Activated naive CD8-positive, alpha-beta T cell treated with anti-CD3 and anti-CD28 coated beads, Interleukin-2, amount 50 U/mL, for 24 hours (primary cell): Measurements from ENCODE around the gene GAS1.
A peak's percentile ranks its signal among the peaks of the same experiment; 100 is the strongest.

Experiments used
- ATAC-seq: fragments of 150-1000 bp; cut with Tn5 transposase; one replicate; pipeline ENCODE4 v1.10.0; 2021
- DNase-seq: peaks from one replicate; pipeline ENCODE4 v3.0.0; 2021
- H3K27ac Mint-ChIP-seq: one replicate; pipeline ENCODE4 v1.8.0; 2021; ENCODE audit warnings: mild to moderate bottlenecking, mixed read lengths
- H3K27me3 Mint-ChIP-seq: one replicate; pipeline ENCODE4 v1.8.0; 2021; ENCODE audit warnings: mixed read lengths
- H3K36me3 Mint-ChIP-seq: one replicate; pipeline ENCODE4 v1.8.0; 2021; ENCODE audit warnings: low read depth, mixed read lengths
- H3K4me1 Mint-ChIP-seq: one replicate; pipeline ENCODE4 v1.8.0; 2021; ENCODE audit warnings: mixed read lengths
- H3K4me3 Mint-ChIP-seq: one replicate; pipeline ENCODE4 v1.8.0; 2021; ENCODE audit warnings: mild to moderate bottlenecking, moderate library complexity, mixed read lengths
- H3K9me3 Mint-ChIP-seq: one replicate; pipeline ENCODE4 v1.8.0; 2021; ENCODE audit warnings: mixed read lengths

Gene GAS1

GRCh38 chr9:86947146-86948073, at the start of gene GAS1:
Gene GAS1, minus strand, starts transcription at chr9:86947506. Its CDS starts 727 bp downstream, at chr9:86946779.
- ATAC-seq, result peak; percentile 79
- Mint-ChIP-seq H3K36me3 (no peaks in the 10 kb centered on the region), H3K4me3 (peak within 1 kb of the TSS; percentile 78), H3K27me3 (peaks cover 28% of the 10 kb centered on the region), H3K9me3 (no peaks in the 10 kb centered on the region), H3K4me1 (peaks cover 16% of the 10 kb centered on the region), H3K27ac (no peak within 1 kb of the TSS)
- DNase-seq, result peak; percentile 54

- H3K27me3 Mint-ChIP-seq, result peaks cover 34% of the 10 kb centered on the region
- H3K27ac Mint-ChIP-seq, result no peak overlapping the region
- ATAC-seq (no peak), DNase-seq (no peak)
- no peaks in the 10 kb centered on the region for H3K36me3 Mint-ChIP-seq
- H3K4me1 Mint-ChIP-seq, result no peaks in the 10 kb centered on the region
- no peak overlapping the region for H3K4me3 Mint-ChIP-seq
- H3K9me3 Mint-ChIP-seq, result no peaks in the 10 kb centered on the region
Measured at GRCh38 chr9:86994231-86994630, 46.9 kb upstream of the GAS1 start.

GRCh38 chr9:86993830-86994229, 46.5 kb upstream of the GAS1 start:
- ATAC-seq, result no peak
- Mint-ChIP-seq H3K9me3 (no peaks in the 10 kb centered on the region), H3K4me1 (no peaks in the 10 kb centered on the region), H3K27me3 (peaks cover 35% of the 10 kb centered on the region), H3K36me3 (no peaks in the 10 kb centered on the region), H3K27ac (no peak overlapping the region), H3K4me3 (no peak overlapping the region)
- DNase-seq, result no peak

- Mint-ChIP-seq H3K4me1 (no peaks in the 10 kb centered on the region), H3K9me3 (no peaks in the 10 kb centered on the region), H3K27me3 (peaks cover 31% of the 10 kb centered on the region), H3K36me3 (no peaks in the 10 kb centered on the region), H3K27ac (no peak overlapping the region), H3K4me3 (no peak overlapping the region)
- DNase-seq (no peak), ATAC-seq (no peak)
Measured at GRCh38 chr9:86991077-86991476, 43.8 kb upstream of the GAS1 start.

- ATAC-seq, result no peak
- Mint-ChIP-seq H3K4me3 (no peak overlapping the region), H3K36me3 (no peaks in the 10 kb centered on the region), H3K27me3 (peaks cover 27% of the 10 kb centered on the region), H3K9me3 (no peaks in the 10 kb centered on the region), H3K4me1 (no peaks in the 10 kb centered on the region), H3K27ac (no peak overlapping the region)
- no peak for DNase-seq
Measured at GRCh38 chr9:86990290-86990689, 43.0 kb upstream of the GAS1 start.

GRCh38 chr9:86987900-86988299, 40.6 kb upstream of the GAS1 start:
- H3K4me3 Mint-ChIP-seq, result no peak overlapping the region

GRCh38 chr9:86985132-86985647, 37.9 kb upstream of the GAS1 start:
- Mint-ChIP-seq H3K27ac (no peak overlapping the region), H3K27me3 (peaks cover 9% of the 10 kb centered on the region), H3K4me3 (no peak overlapping the region), H3K9me3 (no peaks in the 10 kb centered on the region), H3K4me1 (no peaks in the 10 kb centered on the region), H3K36me3 (no peaks in the 10 kb centered on the region)
- DNase-seq (no peak), ATAC-seq (no peak)

More at GRCh38 chr9:86987900-86988299, 40.6 kb upstream of the GAS1 start:
- no peaks in the 10 kb centered on the region for H3K9me3 Mint-ChIP-seq
- H3K27me3 Mint-ChIP-seq, result peaks cover 15% of the 10 kb centered on the region
- no peaks in the 10 kb centered on the region for H3K4me1 Mint-ChIP-seq
- no peaks in the 10 kb centered on the region for H3K36me3 Mint-ChIP-seq
- no peak for DNase-seq
- ATAC-seq, result no peak
- no peak overlapping the region for H3K27ac Mint-ChIP-seq

GRCh38 chr9:86983620-86984259, 36.4 kb upstream of the GAS1 start:
- Mint-ChIP-seq H3K36me3 (no peaks in the 10 kb centered on the region), H3K4me3 (no peak overlapping the region), H3K27ac (no peak overlapping the region), H3K4me1 (no peaks in the 10 kb centered on the region), H3K27me3 (peaks cover 7% of the 10 kb centered on the region), H3K9me3 (no peaks in the 10 kb centered on the region)
- ATAC-seq (no peak), DNase-seq (no peak)

GRCh38 chr9:86983249-86983619, 35.9 kb upstream of the GAS1 start:
- Mint-ChIP-seq H3K27me3 (peaks cover 7% of the 10 kb centered on the region), H3K4me1 (no peaks in the 10 kb centered on the region), H3K4me3 (no peak overlapping the region), H3K27ac (no peak overlapping the region), H3K36me3 (no peaks in the 10 kb centered on the region), H3K9me3 (no peaks in the 10 kb centered on the region)
- DNase-seq (no peak), ATAC-seq (no peak)

GRCh38 chr9:86980802-86981201, 33.5 kb upstream of the GAS1 start:
- no peaks in the 10 kb centered on the region for H3K36me3 Mint-ChIP-seq
- DNase-seq, result no peak
- H3K4me3 Mint-ChIP-seq, result no peak overlapping the region
- H3K9me3 Mint-ChIP-seq, result no peaks in the 10 kb centered on the region
- no peak for ATAC-seq
- H3K27me3 Mint-ChIP-seq, result peaks cover 5% of the 10 kb centered on the region
- no peaks in the 10 kb centered on the region for H3K4me1 Mint-ChIP-seq
- no peak overlapping the region for H3K27ac Mint-ChIP-seq

GRCh38 chr9:86979657-86980056, 32.4 kb upstream of the GAS1 start:
- Mint-ChIP-seq H3K9me3 (no peaks in the 10 kb centered on the region), H3K27ac (no peak overlapping the region), H3K4me1 (no peaks in the 10 kb centered on the region), H3K27me3 (peaks cover 8% of the 10 kb centered on the region), H3K4me3 (no peak overlapping the region), H3K36me3 (no peaks in the 10 kb centered on the region)
- ATAC-seq, result no peak
- no peak for DNase-seq

- Mint-ChIP-seq H3K9me3 (no peaks in the 10 kb centered on the region), H3K27ac (no peak overlapping the region), H3K4me1 (no peaks in the 10 kb centered on the region), H3K27me3 (peaks cover 12% of the 10 kb centered on the region), H3K4me3 (no peak overlapping the region), H3K36me3 (no peaks in the 10 kb centered on the region)
- DNase-seq (no peak), ATAC-seq (no peak)
Measured at GRCh38 chr9:86978922-86979474, 31.7 kb upstream of the GAS1 start.

GRCh38 chr9:86978413-86978812, 31.1 kb upstream of the GAS1 start:
- Mint-ChIP-seq H3K27ac (no peak overlapping the region), H3K4me1 (no peaks in the 10 kb centered on the region), H3K36me3 (no peaks in the 10 kb centered on the region), H3K4me3 (no peak overlapping the region), H3K9me3 (no peaks in the 10 kb centered on the region), H3K27me3 (peaks cover 15% of the 10 kb centered on the region)
- DNase-seq, result no peak
- ATAC-seq, result no peak

GRCh38 chr9:86977205-86977835, 30.0 kb upstream of the GAS1 start:
- no peak overlapping the region for H3K4me3 Mint-ChIP-seq
- H3K4me1 Mint-ChIP-seq, result no peaks in the 10 kb centered on the region
- H3K36me3 Mint-ChIP-seq, result no peaks in the 10 kb centered on the region
- no peak overlapping the region for H3K27ac Mint-ChIP-seq
- DNase-seq (no peak), ATAC-seq (no peak)
- H3K27me3 Mint-ChIP-seq, result peaks cover 16% of the 10 kb centered on the region
- H3K9me3 Mint-ChIP-seq, result no peaks in the 10 kb centered on the region
